IMR-90 (cell line): Measurements from ENCODE around the gene KLHL3. TPM values are rescaled to one million over a fixed set of nuclear protein-coding genes. Genes with fewer than 3 reads are reported as not detected.

Source experiments
- ATAC-seq: fragments of 200-7000 bp; cut with Tn5 transposase; 2 replicates; pipeline ENCODE4 v1.9.1; 2020; ENCODE audit warnings: low read depth, mild to moderate bottlenecking, moderate library complexity
- BruUV-seq: library from RNA; stranded (reverse); fragments of 400-500 nt; replicated peaks from 2 replicates; lab custom pipeline; 2021; lab: Mats Ljungman, UMichigan
- CTCF ChIA-PET: fragments of 300-600 bp; formaldehyde crosslinking; extraction: SDS; loops from one replicate; lab custom pipeline; 2021; ENCODE audit warnings: antibody characterized with exemption; lab: Yijun Ruan, JAX
- POLR2A ChIA-PET: fragments of 300-600 bp; sonication (Branson Sonifier 250); formaldehyde crosslinking; loops from one replicate; lab custom pipeline; 2022; ENCODE audit warnings: antibody characterized with exemption; ENCODE audit not compliant: unreplicated experiment; lab: Charles Lee
- DNase-seq: peaks from one replicate; pipeline ENCODE4 v3.0.0; 2013
- H2AFZ ChIP-seq: replicated peaks from 2 replicates; pipeline ENCODE3; 2013; ENCODE audit warnings: low read length, mild to moderate bottlenecking; ENCODE audit not compliant: poor library complexity
- H2AK5ac ChIP-seq: 2 replicates; pipeline ENCODE4 v1.6.1; 2013; ENCODE audit warnings: low read depth, low read length, inconsistent platforms
- H2AK9ac ChIP-seq: replicated peaks from 2 replicates; pipeline ENCODE3; 2013; ENCODE audit warnings: mild to moderate bottlenecking, low read depth, low read length, moderate library complexity; ENCODE audit not compliant: poor library complexity
- H2BK120ac ChIP-seq: 2 replicates; pipeline ENCODE4 v1.6.1; 2013; ENCODE audit warnings: low read depth, low read length, inconsistent platforms
- H2BK15ac ChIP-seq: 3 replicates; pipeline ENCODE4 v1.6.1; 2013; ENCODE audit warnings: low read depth, low read length, inconsistent platforms
- H2BK20ac ChIP-seq: 2 replicates; pipeline ENCODE4 v1.6.1; 2013; ENCODE audit warnings: low read depth, mild to moderate bottlenecking, inconsistent platforms, low read length, moderate library complexity
- H2BK5ac ChIP-seq: 2 replicates; pipeline ENCODE4 v1.6.1; 2013; ENCODE audit warnings: mild to moderate bottlenecking, low read depth, low read length, inconsistent platforms; ENCODE audit not compliant: poor library complexity, severe bottlenecking
- H3K14ac ChIP-seq: replicated peaks from 2 replicates; pipeline ENCODE4 v1.6.1; 2013; ENCODE audit warnings: low read depth, low read length, inconsistent platforms
- H3K18ac ChIP-seq: 2 replicates; pipeline ENCODE4 v1.6.1; 2013; ENCODE audit warnings: low read depth, low read length, control low read depth
- H3K23ac ChIP-seq: 2 replicates; pipeline ENCODE4 v1.6.1; 2013; ENCODE audit warnings: low read depth, low read length, inconsistent platforms
- H3K27ac ChIP-seq: 2 replicates; pipeline ENCODE4 v1.5.1; 2013; ENCODE audit warnings: mild to moderate bottlenecking, control low read depth, low read length; ENCODE audit not compliant: insufficient read depth
- H3K27me3 ChIP-seq: 2 replicates; pipeline ENCODE4 v1.6.1; 2013; ENCODE audit warnings: low read length; ENCODE audit not compliant: control insufficient read depth, insufficient read depth
- H3K36me3 ChIP-seq: 2 replicates; pipeline ENCODE4 v1.6.1; 2013; ENCODE audit warnings: low read length, mixed read lengths; ENCODE audit not compliant: control insufficient read depth, insufficient read depth
- H3K4ac ChIP-seq: 2 replicates; pipeline ENCODE4 v1.6.1; 2013; ENCODE audit warnings: low read depth, low read length, inconsistent platforms
- H3K4me1 ChIP-seq: 2 replicates; pipeline ENCODE4 v1.6.1; 2013; ENCODE audit warnings: low read length, mixed read lengths; ENCODE audit not compliant: control insufficient read depth, insufficient read depth
- H3K4me2 ChIP-seq: 2 replicates; pipeline ENCODE4 v1.6.1; 2013; ENCODE audit warnings: low read depth, mild to moderate bottlenecking, control low read depth, low read length, moderate library complexity
- H3K4me3 ChIP-seq: 2 replicates; pipeline ENCODE4 v1.5.1; 2013; ENCODE audit warnings: low read depth, mild to moderate bottlenecking, control low read depth, low read length, moderate library complexity; ENCODE audit not compliant: insufficient read depth
- H3K56ac ChIP-seq: 2 replicates; pipeline ENCODE4 v1.6.1; 2013; ENCODE audit warnings: low read length, inconsistent platforms; ENCODE audit not compliant: insufficient read depth; ENCODE audit errors: extremely low read depth
- H3K79me1 ChIP-seq, 2 experiments: 2 replicates each; pipeline ENCODE4 v1.6.1; 2013; ENCODE audit warnings: low read length in 2 of 2, inconsistent platforms in 1 of 2, low read depth in 1 of 2
- H3K9ac ChIP-seq: 2 replicates; pipeline ENCODE4 v1.6.1; 2013; ENCODE audit warnings: low read depth, low read length, control low read depth
- H3K9me1 ChIP-seq: 2 replicates; pipeline ENCODE4 v1.6.1; 2013; ENCODE audit warnings: low read length, inconsistent platforms; ENCODE audit not compliant: insufficient read depth
- H3K9me3 ChIP-seq: 2 replicates; pipeline ENCODE4 v1.6.1; 2013; ENCODE audit warnings: low read length; ENCODE audit not compliant: control insufficient read depth, insufficient read depth
- H4K20me1 ChIP-seq: 2 replicates; pipeline ENCODE4 v1.6.1; 2013; ENCODE audit warnings: low read length, inconsistent platforms; ENCODE audit not compliant: insufficient read depth
- H4K5ac ChIP-seq: 2 replicates; pipeline ENCODE4 v1.6.1; 2013; ENCODE audit warnings: mild to moderate bottlenecking, low read depth, low read length, control low read depth
- H4K8ac ChIP-seq, 2 experiments: 2 replicates each; pipeline ENCODE4 v1.6.1; 2013; ENCODE audit warnings: low read depth in 2 of 2, low read length in 2 of 2, control low read depth in 1 of 2, inconsistent platforms in 1 of 2
- H4K91ac ChIP-seq: 2 replicates; pipeline ENCODE4 v1.6.1; 2013; ENCODE audit warnings: low read depth, low read length, inconsistent platforms; ENCODE audit not compliant: insufficient read depth
- CEBPB ChIP-seq: IDR thresholded peaks from 2 replicates; pipeline ENCODE4 v1.6.1; 2012; ENCODE audit warnings: low read depth, low read length, improper control_type of control experiment
- CHD1 ChIP-seq: IDR thresholded peaks from 2 replicates; pipeline ENCODE4 v1.6.1; 2012; ENCODE audit warnings: low read depth, low read length, improper control_type of control experiment
- MXI1 ChIP-seq: IDR thresholded peaks from 2 replicates; pipeline ENCODE4 v1.6.1; 2012; ENCODE audit warnings: low read depth, mild to moderate bottlenecking, low read length, moderate library complexity, borderline replicate concordance
- NFE2L2 ChIP-seq: fragments of 150-350 bp; IDR thresholded peaks from 2 replicates; pipeline ENCODE4 v1.6.1; 2016; ENCODE audit warnings: low read depth, mild to moderate bottlenecking, low read length
- RAD21 ChIP-seq: IDR thresholded peaks from 2 replicates; pipeline ENCODE4 v1.6.1; 2012; ENCODE audit warnings: low read length, improper control_type of control experiment
- RCOR1 ChIP-seq: IDR thresholded peaks from 2 replicates; pipeline ENCODE4 v1.6.1; 2012; ENCODE audit warnings: mild to moderate bottlenecking, low read length, improper control_type of control experiment; ENCODE audit not compliant: insufficient replicate concordance
- RFX5 ChIP-seq: IDR thresholded peaks from 2 replicates; pipeline ENCODE4 v1.8.0; 2012; ENCODE audit warnings: low read depth, mild to moderate bottlenecking, low read length, moderate library complexity
- SMC3 ChIP-seq: fragments of 150-350 bp; IDR thresholded peaks from 2 replicates; pipeline ENCODE4 v1.6.1; 2016; ENCODE audit warnings: low read depth, mild to moderate bottlenecking, antibody characterized with exemption, low read length, moderate library complexity
- WGBS, 2 experiments: methylation state at CpG; one replicate each; pipeline versions ENCODE4 v1.1.5 to v1.1.7; 2013; ENCODE audit warnings: missing lambda C conversion rate in 2 of 2; ENCODE audit not compliant: insufficient read length in 1 of 2; ENCODE audit errors: extremely low coverage in 2 of 2; 5-methylcytosine and 5-hydroxymethylcytosine counted together
- dilution Hi-C: fragments of 300-500 bp; cut with HindIII; formaldehyde crosslinking; loops from one replicate; pipeline ENCODE4 v1.14.3; 2018; ENCODE audit warnings: low sequenced_read_pairs; ENCODE audit not compliant: unreplicated experiment
- in situ Hi-C: fragments of 300-500 bp; cut with MboI; formaldehyde crosslinking; loops from 3 replicates; pipeline ENCODE4 v1.14.3; 2019; ENCODE audit warnings: low sequenced_read_pairs, inconsistent platforms, mixed read lengths
- intact Hi-C: fragments of 100-400 bp; cut with micrococcal nuclease; formaldehyde crosslinking; loops from 2 replicates; pipeline ENCODE4 v1.10.0; 2022
- polyA plus RNA-seq, 3 experiments: library from polyadenylated mRNA; depleted of rRNA; stranded (reverse); fragments of >200 nt; gene quantifications; 2 replicates each; pipeline ENCODE4 v1.2.3, GENCODE V29; 2012; ENCODE audit warnings: low replicate concordance in 1 of 3
- total RNA-seq: library from RNA; depleted of rRNA; stranded (reverse); fragments of >200 nt; gene quantifications from 2 replicates; pipeline ENCODE4 v1.2.3, GENCODE V29; 2012
- TF ChIP-seq, protein P1 (sequence below): conservative IDR thresholded peaks from 2 replicates; pipeline ENCODE4 v1.5.1; 2012; ENCODE audit warnings: mild to moderate bottlenecking, low read depth, low read length, improper control_type of control experiment
- TF ChIP-seq, protein P2 (sequence below): fragments of 150-350 bp; IDR thresholded peaks from 2 replicates; pipeline ENCODE4 v1.6.1; 2017; ENCODE audit warnings: mild to moderate bottlenecking, antibody characterized with exemption, low read length, low read depth
- TF ChIP-seq, protein P3 (sequence below): fragments of 150-350 bp; IDR thresholded peaks from 2 replicates; pipeline ENCODE4 v1.6.1; 2016; ENCODE audit warnings: low read depth, mild to moderate bottlenecking, low read length, moderate library complexity, borderline replicate concordance

Gene KLHL3
- total and polyA plus RNA-seq, 2 of the 4 experiments (the other 2 are of a cell fraction), result 2.3 to 4.1 TPM

DNA sequence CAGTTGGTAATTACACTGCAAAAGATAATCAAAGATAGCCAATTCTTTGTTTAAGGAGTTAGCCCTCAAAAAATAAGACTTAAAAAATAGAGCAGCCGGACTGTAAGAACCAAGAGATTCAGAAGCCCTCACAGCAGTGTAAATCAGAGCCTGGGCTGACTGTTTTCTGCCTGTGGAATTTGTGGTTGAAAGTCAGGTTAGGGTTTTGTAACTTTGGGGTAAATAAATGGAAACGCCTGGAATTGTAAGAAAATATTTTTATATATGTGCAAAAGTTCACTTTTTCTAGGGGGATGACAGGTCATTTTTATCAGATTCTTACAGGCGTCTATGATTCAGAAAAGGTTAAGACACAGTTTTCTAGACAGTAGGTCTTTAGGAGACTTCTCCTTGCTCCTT, 35.6 kb downstream of the KLHL3 start:
- dilution Hi-C loops, result no loop called here
- CTCF ChIA-PET, result interaction anchor here (0.6 kb wide), 1 partner anchor 16 kb away, joined by 3 read pairs; no protein-coding TSS in a partner anchor

More for the DNA sequence above, 35.6 kb downstream of the KLHL3 start:
- H3K9ac ChIP-seq, result no peak overlapping the region
- H3K56ac ChIP-seq, result no peak overlapping the region
- no peak overlapping the region for H3K23ac ChIP-seq
- intact Hi-C loops (no loop called here), in situ Hi-C loops (no loop called here)
- TF ChIP-seq CHD1 (no peak), CEBPB (no peak), NFE2L2 (no peak), SMC3 (no peak), RFX5 (no peak), RCOR1 (no peak), MXI1 (no peak), RAD21 (no peak)
- TF ChIP-seq, protein P1, sequence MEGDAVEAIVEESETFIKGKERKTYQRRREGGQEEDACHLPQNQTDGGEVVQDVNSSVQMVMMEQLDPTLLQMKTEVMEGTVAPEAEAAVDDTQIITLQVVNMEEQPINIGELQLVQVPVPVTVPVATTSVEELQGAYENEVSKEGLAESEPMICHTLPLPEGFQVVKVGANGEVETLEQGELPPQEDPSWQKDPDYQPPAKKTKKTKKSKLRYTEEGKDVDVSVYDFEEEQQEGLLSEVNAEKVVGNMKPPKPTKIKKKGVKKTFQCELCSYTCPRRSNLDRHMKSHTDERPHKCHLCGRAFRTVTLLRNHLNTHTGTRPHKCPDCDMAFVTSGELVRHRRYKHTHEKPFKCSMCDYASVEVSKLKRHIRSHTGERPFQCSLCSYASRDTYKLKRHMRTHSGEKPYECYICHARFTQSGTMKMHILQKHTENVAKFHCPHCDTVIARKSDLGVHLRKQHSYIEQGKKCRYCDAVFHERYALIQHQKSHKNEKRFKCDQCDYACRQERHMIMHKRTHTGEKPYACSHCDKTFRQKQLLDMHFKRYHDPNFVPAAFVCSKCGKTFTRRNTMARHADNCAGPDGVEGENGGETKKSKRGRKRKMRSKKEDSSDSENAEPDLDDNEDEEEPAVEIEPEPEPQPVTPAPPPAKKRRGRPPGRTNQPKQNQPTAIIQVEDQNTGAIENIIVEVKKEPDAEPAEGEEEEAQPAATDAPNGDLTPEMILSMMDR, result no peak
- TF ChIP-seq, protein P2, sequence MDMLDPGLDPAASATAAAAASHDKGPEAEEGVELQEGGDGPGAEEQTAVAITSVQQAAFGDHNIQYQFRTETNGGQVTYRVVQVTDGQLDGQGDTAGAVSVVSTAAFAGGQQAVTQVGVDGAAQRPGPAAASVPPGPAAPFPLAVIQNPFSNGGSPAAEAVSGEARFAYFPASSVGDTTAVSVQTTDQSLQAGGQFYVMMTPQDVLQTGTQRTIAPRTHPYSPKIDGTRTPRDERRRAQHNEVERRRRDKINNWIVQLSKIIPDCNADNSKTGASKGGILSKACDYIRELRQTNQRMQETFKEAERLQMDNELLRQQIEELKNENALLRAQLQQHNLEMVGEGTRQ, result no peak
- TF ChIP-seq, protein P3, sequence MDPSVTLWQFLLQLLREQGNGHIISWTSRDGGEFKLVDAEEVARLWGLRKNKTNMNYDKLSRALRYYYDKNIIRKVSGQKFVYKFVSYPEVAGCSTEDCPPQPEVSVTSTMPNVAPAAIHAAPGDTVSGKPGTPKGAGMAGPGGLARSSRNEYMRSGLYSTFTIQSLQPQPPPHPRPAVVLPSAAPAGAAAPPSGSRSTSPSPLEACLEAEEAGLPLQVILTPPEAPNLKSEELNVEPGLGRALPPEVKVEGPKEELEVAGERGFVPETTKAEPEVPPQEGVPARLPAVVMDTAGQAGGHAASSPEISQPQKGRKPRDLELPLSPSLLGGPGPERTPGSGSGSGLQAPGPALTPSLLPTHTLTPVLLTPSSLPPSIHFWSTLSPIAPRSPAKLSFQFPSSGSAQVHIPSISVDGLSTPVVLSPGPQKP, result no peak
- no TSS peak for BruUV-seq
- H3K14ac ChIP-seq, result no peak overlapping the region
- no peaks in the 10 kb centered on the region for H4K20me1 ChIP-seq
- 0 out of 2 replicates have a peak, but pooled peaks cover 3% of the 10 kb centered on the region for H3K9me1 ChIP-seq
- H4K91ac ChIP-seq, result no peak overlapping the region
- no peak overlapping the region for H2BK15ac ChIP-seq
- H2BK120ac ChIP-seq, result no peak overlapping the region
- H2AK5ac ChIP-seq, result no peak overlapping the region
- no peaks in the 10 kb centered on the region for H3K27me3 ChIP-seq
- H3K4me1 ChIP-seq, result peaks cover 2% of the 10 kb centered on the region; the same call in 1 of the 2 replicates
- no peak overlapping the region for H2BK5ac ChIP-seq
- no peak overlapping the region for H3K18ac ChIP-seq
- peak; percentile 13 for DNase-seq
- no peak overlapping the region for H3K27ac ChIP-seq
- H3K79me1 ChIP-seq, result no peaks in the 10 kb centered on the region
- WGBS, 2 experiments, result no CpG with 5 or more reads among the region's 3 CpGs
- no peaks in the 10 kb centered on the region for H3K36me3 ChIP-seq
- H4K8ac ChIP-seq, result no peak overlapping the region
- no peak overlapping the region for H4K5ac ChIP-seq
- ATAC-seq, result no peak
- no peak overlapping the region for H3K4me2 ChIP-seq
- H2BK20ac ChIP-seq, result no peak overlapping the region
- H2AFZ ChIP-seq, result no peak overlapping the region
- H3K4me3 ChIP-seq, result no peak overlapping the region
- H3K4ac ChIP-seq, result no peak overlapping the region
- H2AK9ac ChIP-seq, result no peak overlapping the region
- no peaks in the 10 kb centered on the region for H3K9me3 ChIP-seq
- POLR2A ChIA-PET, result no interaction called here
